Limb (tissue), 2 donors: ENCODE results near the gene RASD2.
"Not testable (repeated sequence)": the region's sequence is repeated elsewhere in the genome, so short reads cannot be mapped to it uniquely, and the experiment has no call there.

Experiments used
- DNase-seq, 2 donors: peaks; one replicate each; pipeline ENCODE4 v3.0.0-alpha.2; 2016; ENCODE audit errors: extremely low spot score in 2 of 2

The RASD2 gene, protein sequence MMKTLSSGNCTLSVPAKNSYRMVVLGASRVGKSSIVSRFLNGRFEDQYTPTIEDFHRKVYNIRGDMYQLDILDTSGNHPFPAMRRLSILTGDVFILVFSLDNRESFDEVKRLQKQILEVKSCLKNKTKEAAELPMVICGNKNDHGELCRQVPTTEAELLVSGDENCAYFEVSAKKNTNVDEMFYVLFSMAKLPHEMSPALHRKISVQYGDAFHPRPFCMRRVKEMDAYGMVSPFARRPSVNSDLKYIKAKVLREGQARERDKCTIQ

GRCh38 chr22:35540595-35541253, at the start of gene RASD2:
Gene RASD2, plus strand, starts transcription at chr22:35540831. Its CDS starts 5,979 bp downstream, at chr22:35546810.
- peak in 1 of 2 donors; percentile 62 for DNase-seq

- DNase-seq, result not testable (repeated sequence)
These were observed 49.3 kb upstream of the RASD2 start for GRCh38 chr22:35491061-35491907.

- DNase-seq, result no peak
These were observed 48.7 kb upstream of the RASD2 start for GRCh38 chr22:35491908-35492380.

- DNase-seq, result no peak
These were observed 47.6 kb upstream of the RASD2 start for GRCh38 chr22:35493074-35493473.

DNA sequence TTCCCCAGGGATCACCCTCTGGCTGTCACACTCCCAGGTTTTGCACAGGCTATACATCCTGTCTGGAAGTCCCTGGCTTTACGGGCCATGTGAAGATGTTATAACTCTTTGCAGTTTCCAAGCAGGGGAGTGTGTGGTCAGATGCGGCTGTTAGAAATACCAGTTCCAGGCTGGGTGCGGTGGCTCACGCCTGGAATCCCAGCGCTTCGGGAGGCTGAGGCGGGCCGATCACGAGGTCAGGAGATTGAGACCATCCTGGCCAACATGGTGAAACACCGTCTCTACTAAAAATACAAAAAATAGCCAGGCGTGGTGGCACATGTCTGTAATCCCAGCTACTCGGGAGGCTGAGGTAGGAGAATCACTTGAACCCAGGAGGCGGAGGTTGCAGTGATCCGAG, 44.9 kb upstream of the RASD2 start:
- DNase-seq, result not testable (repeated sequence)

DNA sequence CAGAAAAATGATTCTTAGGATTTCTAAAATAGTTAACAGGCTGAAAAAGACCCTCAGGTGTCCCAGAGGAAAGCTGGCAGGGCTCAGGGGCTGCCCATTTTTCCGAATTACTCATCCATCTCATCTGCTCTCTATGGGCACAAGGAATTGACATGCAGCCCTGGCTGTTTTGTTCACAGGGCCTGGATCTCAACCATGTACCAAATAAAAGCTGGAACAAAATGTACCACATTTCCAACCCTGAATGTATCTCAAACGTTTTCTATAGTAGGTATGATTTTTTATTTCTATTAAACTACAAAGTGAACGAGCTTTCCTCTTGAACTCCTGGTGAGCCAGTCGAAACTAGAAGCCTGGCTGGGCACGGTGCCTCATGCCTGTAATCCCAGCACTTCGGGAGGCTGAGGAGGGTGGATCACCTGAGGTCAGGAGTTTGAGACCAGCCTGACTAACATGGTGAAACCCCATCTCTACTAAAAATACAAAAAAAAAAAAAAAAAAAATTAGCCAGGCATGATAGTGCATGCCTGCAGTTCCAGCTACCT, 43.8 kb upstream of the RASD2 start:
- DNase-seq, result no peak

DNA sequence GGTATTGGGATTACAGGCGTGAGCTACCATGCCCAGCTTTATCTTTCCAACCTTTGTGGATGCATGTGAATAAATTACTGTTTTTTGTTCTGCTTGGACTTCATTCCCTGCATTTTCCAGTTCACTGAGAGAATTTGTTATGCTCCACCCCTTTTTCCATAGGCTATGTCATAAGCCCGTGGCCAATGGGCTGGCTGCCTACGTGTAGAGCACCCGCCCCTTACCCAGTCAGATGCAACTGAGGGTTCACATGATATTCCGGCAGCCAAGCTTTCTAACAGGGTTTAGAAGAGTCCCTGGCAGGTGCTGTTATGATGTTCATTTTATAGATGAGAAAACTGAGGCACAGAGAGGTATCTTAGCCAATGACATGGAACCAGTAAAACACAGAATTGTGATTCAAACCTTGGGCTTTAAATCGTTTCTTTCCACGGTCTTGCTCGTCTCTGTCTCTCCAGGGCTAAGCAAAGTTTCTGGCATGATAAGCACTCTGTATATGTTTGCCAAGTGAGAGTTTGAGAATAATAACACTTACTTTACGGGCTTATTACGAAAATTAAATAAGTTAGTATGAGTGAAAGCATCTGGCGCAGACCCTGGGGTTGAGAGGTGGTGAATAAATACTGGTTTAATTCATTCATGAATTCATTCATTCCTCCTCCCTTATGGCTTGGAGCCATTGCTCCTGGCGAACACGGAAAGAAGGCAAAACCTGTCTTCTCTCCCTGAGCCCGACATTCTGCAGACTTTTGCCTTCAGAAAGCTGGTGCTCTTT, 42.4 kb upstream of the RASD2 start:
- DNase-seq, result no peak

- no peak for DNase-seq
These were observed 37.8 kb upstream of the RASD2 start for GRCh38 chr22:35502836-35503235.

GRCh38 chr22:35505399-35506258, 35.0 kb upstream of the RASD2 start:
- no peak for DNase-seq

- no peak for DNase-seq
These were observed 34.4 kb upstream of the RASD2 start for GRCh38 chr22:35506259-35506570.

DNA sequence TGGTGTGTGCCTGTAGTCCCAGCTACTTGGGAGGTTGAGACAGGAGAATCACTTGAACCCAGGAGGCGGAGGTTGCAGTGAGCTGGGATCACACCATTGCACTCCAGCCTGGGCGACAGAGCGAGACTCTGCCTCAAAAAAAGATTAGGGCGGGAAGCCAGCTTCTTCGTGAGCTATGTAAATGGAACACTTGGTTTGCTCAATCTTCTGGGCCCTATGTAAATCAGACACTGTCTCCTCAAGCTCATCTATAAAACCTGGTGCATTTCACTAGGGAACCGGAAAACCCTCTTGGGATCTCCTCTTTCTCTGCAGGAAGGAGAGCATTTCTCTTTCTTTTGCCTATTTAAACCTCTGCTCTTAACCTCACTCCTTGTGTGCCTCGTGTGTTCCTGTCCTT, 32.8 kb upstream of the RASD2 start:
- not testable (repeated sequence) for DNase-seq

DNA sequence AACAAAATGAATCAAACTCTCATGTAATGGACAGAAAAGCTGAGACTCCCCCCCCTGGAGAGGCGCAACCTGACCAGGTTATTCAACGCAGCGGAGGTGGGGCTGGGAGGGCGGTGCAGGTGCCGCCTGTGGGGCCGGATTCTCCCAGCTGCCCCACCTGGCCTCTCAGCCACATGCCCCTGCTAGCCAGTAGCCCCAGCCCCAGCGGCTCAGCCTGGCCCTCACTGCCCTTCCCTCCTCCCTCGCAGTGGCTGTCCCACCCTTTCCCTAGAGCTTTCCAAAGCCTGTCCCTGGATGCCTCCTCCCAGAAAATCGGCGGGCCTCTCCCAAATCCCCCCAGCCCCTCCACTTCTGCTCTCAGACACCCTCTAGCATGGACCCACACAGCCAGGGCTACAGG, 31.2 kb upstream of the RASD2 start:
- no peak for DNase-seq

DNA sequence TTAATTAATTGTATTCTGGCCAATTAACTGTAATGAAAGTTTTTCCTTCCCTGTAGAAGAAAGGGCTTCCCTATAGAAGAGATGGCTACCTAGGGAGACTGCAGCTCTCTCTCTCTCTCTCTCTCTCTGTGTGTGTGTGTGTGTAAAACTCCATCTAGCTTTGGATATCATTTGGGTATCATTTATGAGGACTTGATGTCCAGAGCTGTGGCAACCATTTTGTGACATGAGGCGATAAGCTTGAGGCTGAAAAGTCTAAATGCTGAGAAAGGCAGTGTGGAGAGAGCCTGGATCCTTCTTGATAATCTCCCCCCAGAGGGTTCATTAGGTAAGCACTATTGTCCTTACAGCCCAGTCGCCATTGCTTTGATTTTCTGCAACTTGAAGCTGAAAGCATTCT, 30.7 kb upstream of the RASD2 start:
- DNase-seq, result no peak

DNA sequence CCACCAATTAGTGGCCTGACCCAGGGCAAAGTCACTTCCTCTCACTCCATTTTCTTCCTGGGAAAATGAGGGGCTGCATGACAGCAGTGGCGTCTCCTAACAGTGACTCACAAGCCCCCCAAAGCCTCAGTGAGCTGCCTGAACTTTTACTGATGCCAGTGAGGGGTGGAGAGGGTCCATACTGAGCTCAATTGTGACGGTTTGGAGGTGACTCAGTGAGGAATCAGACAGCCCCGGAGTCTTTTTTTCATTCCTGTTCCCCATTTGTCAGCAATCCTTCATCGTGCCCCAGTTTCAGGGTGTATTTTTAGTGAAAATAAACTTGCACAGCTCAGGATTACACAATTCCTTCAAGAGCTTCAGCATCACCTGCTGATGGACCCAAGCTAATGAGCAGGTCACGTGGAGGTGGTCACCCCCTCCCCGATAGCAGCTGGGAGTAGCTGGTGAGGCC, 30.1 kb upstream of the RASD2 start:
- no peak for DNase-seq

GRCh38 chr22:35510951-35511350, 29.7 kb upstream of the RASD2 start:
- no peak for DNase-seq

DNA sequence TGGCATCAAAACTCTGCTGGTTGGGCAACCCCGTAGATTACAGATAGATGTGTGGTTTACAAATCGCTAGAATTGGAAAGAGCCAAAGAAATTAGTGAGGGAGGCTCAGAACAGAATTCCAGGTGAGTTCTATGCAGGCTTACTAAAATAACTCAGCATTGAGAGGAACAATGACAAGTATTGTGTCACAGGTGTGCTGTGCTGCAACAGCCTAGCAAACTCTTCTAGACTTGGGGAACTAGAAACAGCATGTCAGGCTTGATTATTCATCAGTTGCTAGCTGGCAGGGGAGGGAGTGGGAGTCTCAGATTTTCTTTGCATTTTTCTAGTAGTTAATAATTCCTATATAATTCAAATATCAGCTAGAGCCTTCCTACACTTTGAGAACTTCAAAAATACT, 26.3 kb upstream of the RASD2 start:
- no peak for DNase-seq

GRCh38 chr22:35515952-35516351, 24.7 kb upstream of the RASD2 start:
- not testable (repeated sequence) for DNase-seq

DNA sequence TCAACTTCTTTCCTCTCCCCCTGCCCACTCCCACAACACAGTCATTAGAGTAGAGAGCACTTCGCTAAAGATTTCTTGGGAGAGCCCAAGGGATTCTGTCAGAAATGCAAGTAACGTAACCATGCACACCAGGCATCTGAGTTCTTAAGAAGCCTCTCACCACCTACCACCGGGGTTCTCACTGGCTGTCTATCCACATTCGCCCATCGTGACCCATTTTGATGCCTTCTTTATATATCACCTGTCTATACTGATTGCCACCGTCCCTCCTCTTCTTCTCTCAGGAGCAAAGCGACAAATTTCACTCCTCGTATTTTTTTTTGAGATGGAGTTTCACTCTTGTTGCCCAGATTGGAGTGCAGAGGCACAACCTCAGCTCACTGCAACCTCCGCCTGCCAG, 23.9 kb upstream of the RASD2 start:
- no peak for DNase-seq

DNA sequence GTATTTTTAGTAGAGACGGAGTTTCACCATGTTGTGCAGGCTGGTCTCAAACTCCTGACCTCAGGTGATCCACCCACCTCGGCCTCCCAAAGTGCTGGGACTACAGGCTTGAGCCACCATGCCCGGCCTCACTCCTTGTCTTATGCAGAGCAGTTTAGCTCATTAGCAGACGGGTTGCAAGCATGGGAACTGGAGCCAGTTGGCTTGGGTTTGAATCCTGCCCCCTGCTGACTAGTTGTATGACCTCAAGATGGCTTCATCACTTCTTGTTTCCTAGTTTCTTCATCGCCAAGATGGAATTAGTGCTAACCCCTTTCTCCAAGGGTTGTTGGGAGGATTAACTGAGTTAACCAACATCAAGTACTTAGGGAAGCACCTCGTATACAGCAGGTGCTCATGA, 23.4 kb upstream of the RASD2 start:
- no peak for DNase-seq
